Measurements from ENCODE around the gene QSER1.
"Not testable (repeated sequence)": the region's sequence is repeated elsewhere in the genome, so short reads cannot be mapped to it uniquely, and the experiment has no call there.

Gene QSER1

DNA sequence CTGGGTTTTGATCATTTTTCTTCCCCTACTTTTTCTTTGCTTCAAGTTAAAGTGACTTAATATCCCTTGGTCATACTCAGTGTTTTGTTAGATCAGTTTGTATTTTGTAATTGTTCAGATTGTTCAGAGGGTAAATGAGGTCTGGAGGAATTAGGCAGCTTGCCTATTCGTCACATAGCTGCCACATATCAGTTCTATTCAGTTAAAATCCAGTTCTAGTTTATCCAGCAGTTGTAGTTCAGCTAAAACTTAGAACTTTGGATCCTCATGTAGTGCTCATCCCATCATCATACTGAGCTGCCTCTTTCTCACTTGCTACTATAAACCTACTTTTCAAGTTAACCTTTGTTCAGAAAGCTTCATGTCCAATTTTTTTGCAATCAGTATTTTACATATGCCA lies 75.9 kb downstream of the QSER1 start:
- no peak overlapping the region for H3K4me3 ChIP-seq (replicated peaks in 1 of 2; ENCODE audit: low read depth in 2 of 2, low read length in 2 of 2)
- TF ChIP-seq, protein P1, sequence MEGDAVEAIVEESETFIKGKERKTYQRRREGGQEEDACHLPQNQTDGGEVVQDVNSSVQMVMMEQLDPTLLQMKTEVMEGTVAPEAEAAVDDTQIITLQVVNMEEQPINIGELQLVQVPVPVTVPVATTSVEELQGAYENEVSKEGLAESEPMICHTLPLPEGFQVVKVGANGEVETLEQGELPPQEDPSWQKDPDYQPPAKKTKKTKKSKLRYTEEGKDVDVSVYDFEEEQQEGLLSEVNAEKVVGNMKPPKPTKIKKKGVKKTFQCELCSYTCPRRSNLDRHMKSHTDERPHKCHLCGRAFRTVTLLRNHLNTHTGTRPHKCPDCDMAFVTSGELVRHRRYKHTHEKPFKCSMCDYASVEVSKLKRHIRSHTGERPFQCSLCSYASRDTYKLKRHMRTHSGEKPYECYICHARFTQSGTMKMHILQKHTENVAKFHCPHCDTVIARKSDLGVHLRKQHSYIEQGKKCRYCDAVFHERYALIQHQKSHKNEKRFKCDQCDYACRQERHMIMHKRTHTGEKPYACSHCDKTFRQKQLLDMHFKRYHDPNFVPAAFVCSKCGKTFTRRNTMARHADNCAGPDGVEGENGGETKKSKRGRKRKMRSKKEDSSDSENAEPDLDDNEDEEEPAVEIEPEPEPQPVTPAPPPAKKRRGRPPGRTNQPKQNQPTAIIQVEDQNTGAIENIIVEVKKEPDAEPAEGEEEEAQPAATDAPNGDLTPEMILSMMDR (IDR thresholded peaks at IDR 0.05; ENCODE audit: low read depth, low read length), result no peak
- DNase-seq (ENCODE audit: low read depth in 2 of 2), result no peak

DNA sequence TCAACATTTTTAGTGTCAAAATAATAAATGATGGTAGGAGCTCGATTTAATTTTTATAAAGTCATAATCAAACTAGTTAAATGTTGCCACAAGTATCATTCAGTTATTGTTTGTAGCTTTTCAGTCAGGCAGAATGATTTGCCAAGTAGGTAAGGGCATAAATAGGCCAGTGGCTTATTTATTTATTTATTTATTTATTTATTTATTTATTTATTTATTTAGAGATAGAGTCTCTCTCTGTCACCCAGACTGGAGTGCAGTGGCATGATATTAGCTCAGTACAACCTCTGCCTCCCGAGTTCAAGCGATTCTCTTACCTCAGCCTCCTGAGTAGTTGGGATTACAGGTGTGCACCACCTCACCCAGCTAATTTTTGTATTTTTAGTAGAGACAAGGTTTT lies 79.6 kb downstream of the QSER1 start:
- DNase-seq (ENCODE audit: low read depth in 2 of 2); H3K4me3 ChIP-seq (replicated peaks in 1 of 2; ENCODE audit: low read depth in 2 of 2, low read length in 2 of 2): not testable (repeated sequence)

DNA sequence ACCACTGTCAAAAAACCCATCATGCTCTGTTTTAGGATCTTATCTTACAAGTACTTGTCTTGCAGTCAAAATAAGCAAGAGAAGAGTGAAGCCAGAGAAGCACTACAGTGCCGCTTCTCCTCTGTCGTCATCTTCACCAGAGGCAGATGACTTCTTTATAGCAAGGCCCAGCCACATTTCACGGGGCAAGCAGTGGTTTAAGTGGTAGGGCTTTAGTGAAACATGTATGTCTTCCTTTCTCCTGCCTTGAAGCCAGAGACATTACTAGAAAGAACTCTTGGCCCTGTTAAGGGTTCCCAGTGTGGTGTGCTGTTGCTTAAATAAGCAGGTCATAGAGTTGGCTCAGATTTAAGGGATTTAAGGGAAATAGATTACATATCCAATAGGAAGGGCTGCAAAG lies 80.2 kb downstream of the QSER1 start:
- H3K4me3 ChIP-seq (replicated peaks in 1 of 2; ENCODE audit: low read depth in 2 of 2, low read length in 2 of 2), result no peak overlapping the region
- TF ChIP-seq, protein P1 (IDR thresholded peaks at IDR 0.05; ENCODE audit: low read depth, low read length), result no peak
- no peak for DNase-seq (ENCODE audit: low read depth in 2 of 2)

DNA sequence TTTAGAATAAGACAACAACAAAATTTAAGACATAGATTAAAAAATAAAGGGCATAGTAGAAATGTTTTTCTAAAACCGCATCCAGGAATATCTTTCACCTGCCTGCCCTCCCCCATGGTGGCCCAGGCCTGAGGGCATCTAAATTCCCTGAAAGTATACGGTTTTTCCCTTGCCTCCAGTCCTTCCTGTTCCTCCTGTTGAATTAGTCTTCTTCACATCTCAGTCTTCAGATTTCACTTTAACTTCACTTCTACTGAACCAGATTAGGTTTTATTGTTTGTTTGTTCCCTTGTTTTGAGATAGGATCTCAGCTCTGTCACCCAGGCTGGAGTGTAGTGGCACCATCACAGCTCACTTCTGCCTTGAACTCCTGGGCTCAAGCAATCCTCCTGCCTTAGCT lies 90.0 kb downstream of the QSER1 start:
- H3K4me3 ChIP-seq (replicated peaks in 1 of 2; ENCODE audit: low read depth in 2 of 2, low read length in 2 of 2), result no peak overlapping the region
- DNase-seq (ENCODE audit: low read depth in 2 of 2), result no peak
- TF ChIP-seq, protein P1 (IDR thresholded peaks at IDR 0.05; ENCODE audit: low read depth, low read length), result no peak

DNA sequence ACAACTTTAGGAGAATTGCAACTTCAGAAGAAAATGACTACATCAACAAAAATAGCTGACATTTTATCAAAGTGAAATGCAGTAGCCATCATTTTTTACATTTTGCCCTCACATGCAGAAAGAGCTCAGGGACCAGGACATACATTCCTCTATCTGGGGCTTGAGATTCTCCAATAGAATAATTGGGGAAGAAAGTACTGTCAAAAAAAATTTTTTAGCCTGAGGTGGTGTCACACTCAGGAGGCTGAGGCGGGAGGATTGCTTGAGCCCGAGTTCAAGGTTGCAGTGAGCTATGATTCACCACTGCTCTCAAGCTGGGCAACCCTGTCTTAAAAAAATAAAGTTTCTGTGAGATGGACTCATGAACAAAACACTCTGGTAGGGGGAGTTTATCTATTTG lies 90.9 kb downstream of the QSER1 start:
- no peak overlapping the region for H3K4me3 ChIP-seq (replicated peaks in 1 of 2; ENCODE audit: low read depth in 2 of 2, low read length in 2 of 2)
- DNase-seq (ENCODE audit: low read depth in 2 of 2), result no peak
- TF ChIP-seq, protein P1 (IDR thresholded peaks at IDR 0.05; ENCODE audit: low read depth, low read length), result no peak

DNA sequence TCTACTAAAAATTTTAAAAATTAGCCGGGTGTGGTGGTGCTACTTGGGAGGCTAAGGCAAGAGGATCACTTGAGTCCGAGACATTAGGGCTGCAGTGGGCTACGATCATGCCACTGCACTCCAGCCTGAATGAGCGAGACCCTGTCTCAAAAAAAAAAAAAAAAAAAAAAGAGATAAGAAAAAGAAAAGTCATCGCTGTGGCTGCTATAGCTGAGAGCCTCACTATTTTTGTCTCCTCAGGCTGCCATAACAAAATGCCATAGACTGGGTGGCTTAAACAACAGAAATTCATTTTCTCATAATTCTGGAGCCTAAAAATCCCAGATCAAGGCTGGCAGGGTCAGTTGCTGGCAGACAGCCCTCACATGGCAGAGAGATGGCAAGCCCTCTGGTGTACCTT lies 93.0 kb downstream of the QSER1 start:
- no peak for DNase-seq (ENCODE audit: low read depth in 2 of 2)
- TF ChIP-seq, protein P1 (IDR thresholded peaks at IDR 0.05; ENCODE audit: low read depth, low read length), result no peak

DNA sequence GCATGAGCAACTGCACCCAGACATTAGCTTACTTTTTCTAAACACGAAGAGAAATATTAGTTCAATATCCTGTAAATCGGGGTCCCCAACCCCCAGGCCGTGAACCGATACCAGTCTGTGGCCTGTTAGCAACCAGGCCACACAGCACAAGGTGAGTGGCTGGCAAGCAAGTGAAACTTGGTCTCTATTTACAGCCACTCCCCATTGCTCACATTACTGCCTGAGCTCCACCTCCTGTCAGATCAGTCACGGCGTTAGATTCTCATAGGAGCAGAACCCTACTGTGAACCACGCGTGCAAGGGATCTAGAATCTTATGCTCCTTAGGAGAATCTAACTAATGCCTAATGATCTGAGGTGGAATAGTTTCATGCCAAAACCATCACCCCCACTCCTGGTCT lies 95.2 kb downstream of the QSER1 start:
- H3K4me3 ChIP-seq (replicated peaks in 1 of 2; ENCODE audit: low read depth in 2 of 2, low read length in 2 of 2), result no peak overlapping the region
- TF ChIP-seq, protein P1 (IDR thresholded peaks at IDR 0.05; ENCODE audit: low read depth, low read length), result no peak
- no peak for DNase-seq (ENCODE audit: low read depth in 2 of 2)

More for the DNA sequence above, 93.0 kb downstream of the QSER1 start:
- no peak overlapping the region for H3K4me3 ChIP-seq (replicated peaks in 1 of 2; ENCODE audit: low read depth in 2 of 2, low read length in 2 of 2)
